ENCODE measurements around the gene EZH1.
"Not testable (repeated sequence)": the region's sequence is repeated elsewhere in the genome, so short reads cannot be mapped to it uniquely, and the experiment has no call there.

Gene EZH1

GRCh38 chr17:42669977-42670788, 74.7 kb downstream of the EZH1 start:
- no peak for DNase-seq (ENCODE audit: low read depth, low spot score)
- TF ChIP-seq ZNF274 (IDR thresholded peaks at IDR 0.05; ENCODE audit: low read depth, low read length) (no peak), SUZ12 (IDR thresholded peaks at IDR 0.05; ENCODE audit: extremely low read depth, insufficient read depth, insufficient read length) (no peak), YY1 (IDR thresholded peaks at IDR 0.05; ENCODE audit: insufficient read depth, insufficient read length) (no peak)
- no peaks in the 10 kb centered on the region for H3K9me3 ChIP-seq (ENCODE audit: insufficient read depth, low read length)
- H3K27me3 ChIP-seq (ENCODE audit: insufficient read depth, insufficient read length): no peaks in the 10 kb centered on the region
- peak overlapping the region; percentile 88 for H3K9ac ChIP-seq (ENCODE audit: insufficient read length, low read depth)
- H3K36me3 ChIP-seq (ENCODE audit: insufficient read depth, insufficient read length, low read length): peaks cover 61% of the 10 kb centered on the region
- peaks cover 39% of the 10 kb centered on the region for H3K4me1 ChIP-seq (ENCODE audit: insufficient read depth, insufficient read length)
- peak overlapping the region; percentile 52 for H3K4me3 ChIP-seq (ENCODE audit: insufficient read length, low read depth)

- Histone ChIP-seq H3K4me1 (ENCODE audit: insufficient read depth, insufficient read length) (peaks cover 36% of the 10 kb centered on the region), H3K36me3 (ENCODE audit: insufficient read depth, insufficient read length, low read length) (peaks cover 61% of the 10 kb centered on the region), H3K9ac (ENCODE audit: insufficient read length, low read depth) (peak overlapping the region; percentile 88), H3K9me3 (ENCODE audit: insufficient read depth, low read length) (no peaks in the 10 kb centered on the region), H3K27me3 (ENCODE audit: insufficient read depth, insufficient read length) (no peaks in the 10 kb centered on the region), H3K4me3 (ENCODE audit: insufficient read length, low read depth) (peak overlapping the region; percentile 26)
- no peak for DNase-seq (ENCODE audit: low read depth, low spot score)
- no peak for TF ChIP-seq YY1 (IDR thresholded peaks at IDR 0.05; ENCODE audit: insufficient read depth, insufficient read length)
- TF ChIP-seq ZNF274 (IDR thresholded peaks at IDR 0.05; ENCODE audit: low read depth, low read length): no peak
- no peak for TF ChIP-seq SUZ12 (IDR thresholded peaks at IDR 0.05; ENCODE audit: extremely low read depth, insufficient read depth, insufficient read length)
Observed at GRCh38 chr17:42669705-42669976, 75.2 kb downstream of the EZH1 start.

- peak overlapping the region; percentile 18 for H3K9ac ChIP-seq (ENCODE audit: insufficient read length, low read depth)
- no peak overlapping the region for H3K4me3 ChIP-seq (ENCODE audit: insufficient read length, low read depth)
- no peak for DNase-seq (ENCODE audit: low read depth, low spot score)
- no peaks in the 10 kb centered on the region for H3K27me3 ChIP-seq (ENCODE audit: insufficient read depth, insufficient read length)
- peaks cover 67% of the 10 kb centered on the region for H3K36me3 ChIP-seq (ENCODE audit: insufficient read depth, insufficient read length, low read length)
- no peak for TF ChIP-seq ZNF274 (IDR thresholded peaks at IDR 0.05; ENCODE audit: low read depth, low read length)
- TF ChIP-seq YY1 (IDR thresholded peaks at IDR 0.05; ENCODE audit: insufficient read depth, insufficient read length): no peak
- no peak for TF ChIP-seq SUZ12 (IDR thresholded peaks at IDR 0.05; ENCODE audit: extremely low read depth, insufficient read depth, insufficient read length)
- H3K4me1 ChIP-seq (ENCODE audit: insufficient read depth, insufficient read length): peaks cover 26% of the 10 kb centered on the region
- H3K9me3 ChIP-seq (ENCODE audit: insufficient read depth, low read length): no peaks in the 10 kb centered on the region
Observed at GRCh38 chr17:42667088-42667951, 77.5 kb downstream of the EZH1 start.

- not testable (repeated sequence) for H3K27me3 ChIP-seq (ENCODE audit: insufficient read depth, insufficient read length); H3K9me3 ChIP-seq (ENCODE audit: insufficient read depth, low read length); H3K4me3 ChIP-seq (ENCODE audit: insufficient read length, low read depth); DNase-seq (ENCODE audit: low read depth, low spot score); H3K9ac ChIP-seq (ENCODE audit: insufficient read length, low read depth)
- H3K36me3 ChIP-seq (ENCODE audit: insufficient read depth, insufficient read length, low read length): peaks cover 66% of the 10 kb centered on the region
- H3K4me1 ChIP-seq (ENCODE audit: insufficient read depth, insufficient read length): peaks cover 23% of the 10 kb centered on the region
Observed at GRCh38 chr17:42666126-42666525, 78.7 kb downstream of the EZH1 start.

- Histone ChIP-seq H3K36me3 (ENCODE audit: insufficient read depth, insufficient read length, low read length) (peaks cover 62% of the 10 kb centered on the region), H3K4me3 (ENCODE audit: insufficient read length, low read depth) (no peak overlapping the region), H3K27me3 (ENCODE audit: insufficient read depth, insufficient read length) (no peaks in the 10 kb centered on the region), H3K4me1 (ENCODE audit: insufficient read depth, insufficient read length) (peaks cover 20% of the 10 kb centered on the region), H3K9ac (ENCODE audit: insufficient read length, low read depth) (no peak overlapping the region), H3K9me3 (ENCODE audit: insufficient read depth, low read length) (no peaks in the 10 kb centered on the region)
- TF ChIP-seq ZNF274 (IDR thresholded peaks at IDR 0.05; ENCODE audit: low read depth, low read length): no peak
- TF ChIP-seq YY1 (IDR thresholded peaks at IDR 0.05; ENCODE audit: insufficient read depth, insufficient read length): no peak
- no peak for TF ChIP-seq SUZ12 (IDR thresholded peaks at IDR 0.05; ENCODE audit: extremely low read depth, insufficient read depth, insufficient read length)
- DNase-seq (ENCODE audit: low read depth, low spot score): no peak
Observed at GRCh38 chr17:42665581-42666001, 79.2 kb downstream of the EZH1 start.

- Histone ChIP-seq H3K4me1 (ENCODE audit: insufficient read depth, insufficient read length) (no peaks in the 10 kb centered on the region), H3K36me3 (ENCODE audit: insufficient read depth, insufficient read length, low read length) (peaks cover 35% of the 10 kb centered on the region), H3K9me3 (ENCODE audit: insufficient read depth, low read length) (no peaks in the 10 kb centered on the region), H3K4me3 (ENCODE audit: insufficient read length, low read depth) (no peak overlapping the region), H3K9ac (ENCODE audit: insufficient read length, low read depth) (no peak overlapping the region), H3K27me3 (ENCODE audit: insufficient read depth, insufficient read length) (no peaks in the 10 kb centered on the region)
- TF ChIP-seq ZNF274 (IDR thresholded peaks at IDR 0.05; ENCODE audit: low read depth, low read length) (no peak), YY1 (IDR thresholded peaks at IDR 0.05; ENCODE audit: insufficient read depth, insufficient read length) (no peak), SUZ12 (IDR thresholded peaks at IDR 0.05; ENCODE audit: extremely low read depth, insufficient read depth, insufficient read length) (no peak)
- DNase-seq (ENCODE audit: low read depth, low spot score): no peak
Observed at GRCh38 chr17:42660692-42661345, 84.0 kb downstream of the EZH1 start.

- not testable (repeated sequence) for H3K4me1 ChIP-seq (ENCODE audit: insufficient read depth, insufficient read length); H3K9ac ChIP-seq (ENCODE audit: insufficient read length, low read depth); H3K9me3 ChIP-seq (ENCODE audit: insufficient read depth, low read length); H3K27me3 ChIP-seq (ENCODE audit: insufficient read depth, insufficient read length); DNase-seq (ENCODE audit: low read depth, low spot score)
- Histone ChIP-seq H3K36me3 (ENCODE audit: insufficient read depth, insufficient read length, low read length) (peaks cover 29% of the 10 kb centered on the region), H3K4me3 (ENCODE audit: insufficient read length, low read depth) (peak overlapping the region; percentile 75)
Observed at GRCh38 chr17:42659932-42660274, 84.9 kb downstream of the EZH1 start.
